Measurements from ENCODE around the gene GPS2.

GPS2 gene

DNA sequence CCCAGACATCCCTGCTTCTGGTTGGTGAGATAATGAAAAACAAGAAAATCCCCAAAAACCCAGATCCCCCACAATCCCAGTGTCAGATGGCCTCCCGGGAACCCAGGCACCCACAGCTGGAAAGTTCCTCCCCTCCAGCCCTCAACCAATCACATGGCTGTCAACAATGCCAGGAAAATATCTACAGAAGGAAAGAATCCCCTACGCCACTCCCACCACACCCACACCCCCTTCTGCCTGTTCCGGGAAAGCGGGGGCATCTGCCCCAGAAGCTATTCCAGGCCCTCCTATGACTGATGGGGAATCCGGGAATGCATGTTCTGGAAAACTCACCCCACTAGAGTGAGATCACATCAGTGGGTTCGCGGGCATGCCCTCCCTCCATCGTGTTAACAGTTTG, 41.6 kb upstream of the GPS2 start:
- H3K36me3 ChIP-seq (ENCODE audit: control insufficient read depth in 1 of 2, insufficient read depth in 2 of 2, low read depth in 1 of 2, low read length in 2 of 2): no peaks in the 10 kb centered on the region
- no peak overlapping the region for H2BK5ac ChIP-seq (ENCODE audit: low read depth, low read length, poor library complexity, severe bottlenecking)
- peak overlapping the region; percentile 44 for H3K9ac ChIP-seq (ENCODE audit: low read length)
- H2BK12ac ChIP-seq (ENCODE audit: low read length in 2 of 2): no peak overlapping the region
- H3K9me3 ChIP-seq (ENCODE audit: control insufficient read depth, low read length): no peaks in the 10 kb centered on the region
- DNase-seq: no peak
- no peaks in the 10 kb centered on the region for H3K27me3 ChIP-seq (ENCODE audit: control insufficient read depth in 1 of 2, insufficient read depth in 1 of 2, low read length in 2 of 2)
- no peak overlapping the region for H2AK5ac ChIP-seq (ENCODE audit: low read length, severe bottlenecking)
- H2BK15ac ChIP-seq (ENCODE audit: low read depth, poor library complexity, severe bottlenecking): no peak overlapping the region
- no peak overlapping the region for H4K8ac ChIP-seq (ENCODE audit: low read length)
- no peak overlapping the region for H3K4ac ChIP-seq (ENCODE audit: low read depth in 1 of 2, low read length in 2 of 2)
- no peak overlapping the region for H3K14ac ChIP-seq (ENCODE audit: low read length in 2 of 2)
- peaks cover 27% of the 10 kb centered on the region for H3K79me1 ChIP-seq (replicated peaks; ENCODE audit: low read length, poor library complexity, severe bottlenecking)
- H2AFZ ChIP-seq (ENCODE audit: low read depth, low read length): no peak overlapping the region
- peaks cover 37% of the 10 kb centered on the region for H3K4me1 ChIP-seq (ENCODE audit: control insufficient read depth, insufficient read depth, low read depth, low read length)
- H3K27ac ChIP-seq (ENCODE audit: low read length, poor library complexity, severe bottlenecking): no peak overlapping the region
- no peak overlapping the region for H3K4me2 ChIP-seq (ENCODE audit: low read length, poor library complexity, severe bottlenecking)
- H3K18ac ChIP-seq (ENCODE audit: low read depth in 1 of 2, low read length in 2 of 2): no peak overlapping the region
- H4K91ac ChIP-seq (ENCODE audit: low read length): no peak overlapping the region
- 91% methylated on average over 8 of the region's 8 CpGs for WGBS
- no peak overlapping the region for H3K4me3 ChIP-seq (ENCODE audit: insufficient read depth in 1 of 2, low read depth in 1 of 2, low read length in 2 of 2)
- no peak overlapping the region for H2BK120ac ChIP-seq (ENCODE audit: low read depth, low read length)
- no peak overlapping the region for H3K23ac ChIP-seq (ENCODE audit: low read length in 2 of 2)

DNA sequence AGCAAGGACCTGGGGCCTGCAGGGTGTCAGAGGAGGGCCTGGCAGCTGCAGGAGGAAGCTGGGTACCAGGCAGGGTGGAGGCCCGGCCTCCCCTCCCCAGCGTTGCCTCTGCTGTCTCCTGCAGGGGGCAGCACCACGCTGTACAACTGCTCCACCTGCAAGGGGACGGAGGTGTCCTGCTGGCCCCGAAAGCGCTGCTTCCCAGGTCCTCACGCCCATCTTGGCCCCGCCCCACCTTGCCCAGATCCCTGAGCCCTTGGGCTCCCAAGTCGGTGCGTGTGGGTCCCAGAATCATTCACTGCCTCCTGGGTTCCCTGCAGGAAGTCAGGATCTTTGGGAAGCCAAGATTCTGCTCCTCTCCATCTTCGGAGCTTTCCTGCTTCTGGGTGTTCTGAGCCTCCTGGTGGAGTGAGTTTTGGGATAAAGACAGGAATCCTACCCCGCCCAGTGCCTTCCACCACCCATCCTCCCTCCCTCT, 41.0 kb upstream of the GPS2 start:
- Histone ChIP-seq H3K36me3 (ENCODE audit: control insufficient read depth in 1 of 2, insufficient read depth in 2 of 2, low read depth in 1 of 2, low read length in 2 of 2) (no peaks in the 10 kb centered on the region), H3K23ac (ENCODE audit: low read length in 2 of 2) (no peak overlapping the region), H2AK5ac (ENCODE audit: low read length, severe bottlenecking) (no peak overlapping the region), H4K8ac (ENCODE audit: low read length) (no peak overlapping the region), H2BK5ac (ENCODE audit: low read depth, low read length, poor library complexity, severe bottlenecking) (no peak overlapping the region), H3K27me3 (ENCODE audit: control insufficient read depth in 1 of 2, insufficient read depth in 1 of 2, low read length in 2 of 2) (no peaks in the 10 kb centered on the region), H3K18ac (ENCODE audit: low read depth in 1 of 2, low read length in 2 of 2) (peak overlapping the region in 1 of 2 experiments; percentile 55), H4K91ac (ENCODE audit: low read length) (no peak overlapping the region), H3K4me1 (ENCODE audit: control insufficient read depth, insufficient read depth, low read depth, low read length) (peaks cover 37% of the 10 kb centered on the region), H2BK12ac (ENCODE audit: low read length in 2 of 2) (no peak overlapping the region), H3K79me1 (replicated peaks; ENCODE audit: low read length, poor library complexity, severe bottlenecking) (peaks cover 27% of the 10 kb centered on the region), H2BK15ac (ENCODE audit: low read depth, poor library complexity, severe bottlenecking) (no peak overlapping the region), H2BK120ac (ENCODE audit: low read depth, low read length) (no peak overlapping the region), H3K9ac (ENCODE audit: low read length) (peak overlapping the region; percentile 44), H3K27ac (ENCODE audit: low read length, poor library complexity, severe bottlenecking) (no peak overlapping the region), H3K4me2 (ENCODE audit: low read length, poor library complexity, severe bottlenecking) (no peak overlapping the region), H2AFZ (ENCODE audit: low read depth, low read length) (no peak overlapping the region), H3K9me3 (ENCODE audit: control insufficient read depth, low read length) (no peaks in the 10 kb centered on the region), H3K14ac (ENCODE audit: low read length in 2 of 2) (peak overlapping the region in 1 of 2 experiments; percentile 48), H3K4ac (ENCODE audit: low read depth in 1 of 2, low read length in 2 of 2) (no peak overlapping the region), H3K4me3 (ENCODE audit: insufficient read depth in 1 of 2, low read depth in 1 of 2, low read length in 2 of 2) (no peak overlapping the region)
- WGBS: 7% methylated on average over 11 of the region's 12 CpGs
- DNase-seq: peak; percentile 67

GRCh38 chr17:7355573-7355972, 40.4 kb upstream of the GPS2 start:
- Histone ChIP-seq H3K27me3 (ENCODE audit: control insufficient read depth in 1 of 2, insufficient read depth in 1 of 2, low read length in 2 of 2) (no peaks in the 10 kb centered on the region), H3K23ac (ENCODE audit: low read length in 2 of 2) (no peak overlapping the region), H2BK12ac (ENCODE audit: low read length in 2 of 2) (peak overlapping the region in 1 of 2 experiments; percentile 15), H3K4me3 (ENCODE audit: insufficient read depth in 1 of 2, low read depth in 1 of 2, low read length in 2 of 2) (no peak overlapping the region), H3K14ac (ENCODE audit: low read length in 2 of 2) (peak overlapping the region in 1 of 2 experiments; percentile 48), H2BK5ac (ENCODE audit: low read depth, low read length, poor library complexity, severe bottlenecking) (no peak overlapping the region), H3K18ac (ENCODE audit: low read depth in 1 of 2, low read length in 2 of 2) (peak overlapping the region in 1 of 2 experiments; percentile 55), H3K36me3 (ENCODE audit: control insufficient read depth in 1 of 2, insufficient read depth in 2 of 2, low read depth in 1 of 2, low read length in 2 of 2) (no peaks in the 10 kb centered on the region), H3K9me3 (ENCODE audit: control insufficient read depth, low read length) (no peaks in the 10 kb centered on the region), H3K4me2 (ENCODE audit: low read length, poor library complexity, severe bottlenecking) (no peak overlapping the region), H4K8ac (ENCODE audit: low read length) (no peak overlapping the region), H2AFZ (ENCODE audit: low read depth, low read length) (no peak overlapping the region), H3K4ac (ENCODE audit: low read depth in 1 of 2, low read length in 2 of 2) (no peak overlapping the region), H2BK120ac (ENCODE audit: low read depth, low read length) (no peak overlapping the region), H3K9ac (ENCODE audit: low read length) (peak overlapping the region; percentile 44), H3K79me1 (replicated peaks; ENCODE audit: low read length, poor library complexity, severe bottlenecking) (peaks cover 27% of the 10 kb centered on the region), H2BK15ac (ENCODE audit: low read depth, poor library complexity, severe bottlenecking) (peak overlapping the region; percentile 4), H3K27ac (ENCODE audit: low read length, poor library complexity, severe bottlenecking) (no peak overlapping the region), H3K4me1 (ENCODE audit: control insufficient read depth, insufficient read depth, low read depth, low read length) (peaks cover 40% of the 10 kb centered on the region), H4K91ac (ENCODE audit: low read length) (peak overlapping the region; percentile 67), H2AK5ac (ENCODE audit: low read length, severe bottlenecking) (no peak overlapping the region)
- no peak for DNase-seq
- 80% methylated on average over 7 of the region's 8 CpGs for WGBS

- H3K23ac ChIP-seq (ENCODE audit: low read length in 2 of 2): no peak within 1 kb of the TSS
- peak within 1 kb of the TSS; percentile 37 to 55 for H3K18ac ChIP-seq (ENCODE audit: low read depth in 1 of 2, low read length in 2 of 2)
- H2BK5ac ChIP-seq (ENCODE audit: low read depth, low read length, poor library complexity, severe bottlenecking): no peak within 1 kb of the TSS
- no peak within 1 kb of the TSS for H3K4ac ChIP-seq (ENCODE audit: low read depth in 1 of 2, low read length in 2 of 2)
- H3K9me3 ChIP-seq (ENCODE audit: control insufficient read depth, low read length): no peaks in the 10 kb centered on the region
- H3K14ac ChIP-seq (ENCODE audit: low read length in 2 of 2): peak within 1 kb of the TSS in 1 of 2 experiments; percentile 79
- peak within 1 kb of the TSS; percentile 78 for H4K91ac ChIP-seq (ENCODE audit: low read length)
- no peak within 1 kb of the TSS for H3K27ac ChIP-seq (ENCODE audit: low read length, poor library complexity, severe bottlenecking)
- 75% methylated on average over 10 of the region's 10 CpGs for WGBS
- H4K8ac ChIP-seq (ENCODE audit: low read length): peak within 1 kb of the TSS; percentile 66
- H3K4me3 ChIP-seq (ENCODE audit: insufficient read depth in 1 of 2, low read depth in 1 of 2, low read length in 2 of 2): peak within 1 kb of the TSS in 1 of 2 experiments; percentile 22
- H3K9ac ChIP-seq (ENCODE audit: low read length): peak within 1 kb of the TSS; percentile 44
- H2BK120ac ChIP-seq (ENCODE audit: low read depth, low read length): no peak within 1 kb of the TSS
- H2BK15ac ChIP-seq (ENCODE audit: low read depth, poor library complexity, severe bottlenecking): peak within 1 kb of the TSS; percentile 4
- peaks cover 41% of the 10 kb centered on the region for H3K4me1 ChIP-seq (ENCODE audit: control insufficient read depth, insufficient read depth, low read depth, low read length)
- H2AK5ac ChIP-seq (ENCODE audit: low read length, severe bottlenecking): peak within 1 kb of the TSS; percentile 53
- H3K27me3 ChIP-seq (ENCODE audit: control insufficient read depth in 1 of 2, insufficient read depth in 1 of 2, low read length in 2 of 2): no peaks in the 10 kb centered on the region
- H3K79me1 ChIP-seq (replicated peaks; ENCODE audit: low read length, poor library complexity, severe bottlenecking): peaks cover 27% of the 10 kb centered on the region
- no peak within 1 kb of the TSS for H3K4me2 ChIP-seq (ENCODE audit: low read length, poor library complexity, severe bottlenecking)
- peak within 1 kb of the TSS; percentile 15 to 31 for H2BK12ac ChIP-seq (ENCODE audit: low read length in 2 of 2)
- no peak for DNase-seq
- H2AFZ ChIP-seq (ENCODE audit: low read depth, low read length): no peak within 1 kb of the TSS
- H3K36me3 ChIP-seq (ENCODE audit: control insufficient read depth in 1 of 2, insufficient read depth in 2 of 2, low read depth in 1 of 2, low read length in 2 of 2): no peaks in the 10 kb centered on the region
Measured at GRCh38 chr17:7355053-7355452, 39.9 kb upstream of the GPS2 start, which contains the start of gene TMEM95. Gene TMEM95, plus strand, starts transcription at chr17:7355156. Its CDS starts 49 bp downstream, at chr17:7355205.
